ENCODE measurements around the gene TIMM44. TPM values are rescaled to one million over a fixed set of nuclear protein-coding genes. Genes with fewer than 3 reads are reported as not detected.

TIMM44 gene
- total and polyA plus RNA-seq, 10 of the 15 experiments (the other 5 are each of a cell fraction or from before 2014, with no cell fraction given) = 6.6 to 90.7 (median 57.6) TPM

- peak; percentile 44 to 63 (median 48); a peak in 5 of 6 replicates for TF ChIP-seq CTCF (IDR thresholded peaks at IDR 0.05 in 2 of 3, conservative IDR thresholded peaks at IDR 0.05 in 1 of 3; ENCODE audit: control insufficient read depth in 2 of 3, extremely low read depth in 1 of 3, insufficient read depth in 1 of 3, low read depth in 3 of 3, low read length in 3 of 3)
- peak; percentile 37; the same call in 1 of the 2 replicates for TF ChIP-seq BACH1 (IDR thresholded peaks at IDR 0.05; ENCODE audit: borderline replicate concordance)
- TF ChIP-seq CEBPZ (IDR thresholded peaks at IDR 0.05; ENCODE audit: low read depth, low read length) = no peak
- TF ChIP-seq EGR1 (IDR thresholded peaks at IDR 0.05; ENCODE audit: borderline replicate concordance in 1 of 2, low read depth in 2 of 2, low read length in 2 of 2) = no peak
- TF ChIP-seq CBX3 (IDR thresholded peaks at IDR 0.05; ENCODE audit: borderline replicate concordance, low read depth) = no peak
- TF ChIP-seq HSF1 (IDR thresholded peaks at IDR 0.05; ENCODE audit: low read depth, low read length) = no peak
- no peak for TF ChIP-seq ZNF217 (IDR thresholded peaks at IDR 0.05)
- TF ChIP-seq RFX5 (IDR thresholded peaks at IDR 0.05; ENCODE audit: low read depth, low read length) = no peak
- no peak for TF ChIP-seq SMC3 (IDR thresholded peaks at IDR 0.05; ENCODE audit: borderline replicate concordance, low read length)
- TF ChIP-seq CREB1 (IDR thresholded peaks at IDR 0.05; ENCODE audit: low read depth) = no peak
- TF ChIP-seq PML (IDR thresholded peaks at IDR 0.05; ENCODE audit: low read length) = no peak
- no peak for TF ChIP-seq ZBTB40 (IDR thresholded peaks at IDR 0.05; ENCODE audit: borderline replicate concordance)
- no peak for TF ChIP-seq RELA (IDR thresholded peaks at IDR 0.05; ENCODE audit: borderline replicate concordance, partially characterized antibody)
- TF ChIP-seq ETV6 (conservative IDR thresholded peaks at IDR 0.05 in 1 of 2, IDR thresholded peaks at IDR 0.05 in 1 of 2; ENCODE audit: borderline replicate concordance in 1 of 2, low read depth in 1 of 2) = no peak
- TF ChIP-seq RUNX3 (IDR thresholded peaks at IDR 0.05; ENCODE audit: low read length) = no peak
- TF ChIP-seq LARP7 (IDR thresholded peaks at IDR 0.05) = no peak
- TF ChIP-seq NR2C1 (IDR thresholded peaks at IDR 0.05) = no peak
- TF ChIP-seq TCF3 (IDR thresholded peaks at IDR 0.05; ENCODE audit: borderline replicate concordance, insufficient read depth, low read depth, low read length) = no peak
Measured at GRCh38 chr19:7917267-7918061, 26.0 kb downstream of the TIMM44 start (continued).

Measured in GM12878 (cell line).